Liver (tissue), 9 donors: ENCODE results near the gene CACNA1C. TPM values are rescaled to one million over a fixed set of nuclear protein-coding genes. Genes with fewer than 3 reads are reported as not detected.

Experiments used
- DNase-seq: peaks from one replicate; pipeline ENCODE4 v3.0.0-alpha.2; 2017; ENCODE audit warnings: low spot score
- H3K27ac ChIP-seq, 2 donors: one replicate each; pipeline ENCODE4 v1.7.0; 2013; ENCODE audit warnings: inconsistent platforms in 2 of 2, low read length in 2 of 2, control low read depth in 1 of 2, low read depth in 1 of 2, mild to moderate bottlenecking in 1 of 2
- H3K27me3 ChIP-seq, 4 donors: one replicate each; pipeline versions ENCODE4 v1.6.1 to v1.7.0; 2013; ENCODE audit warnings: low read length in 3 of 4, inconsistent platforms in 1 of 4, mild to moderate bottlenecking in 1 of 4, moderate library complexity in 1 of 4; ENCODE audit not compliant: control insufficient read depth in 4 of 4, insufficient read depth in 4 of 4
- H3K36me3 ChIP-seq, 4 donors: one replicate each; pipeline versions ENCODE4 v1.6.1 to v1.7.0; 2013; ENCODE audit warnings: low read length in 3 of 4, mild to moderate bottlenecking in 3 of 4, low read depth in 1 of 4, moderate library complexity in 1 of 4; ENCODE audit not compliant: control insufficient read depth in 4 of 4, insufficient read depth in 3 of 4
- H3K4me1 ChIP-seq, 4 donors: one replicate each; pipeline versions ENCODE4 v1.6.1 to v1.7.0; 2013; ENCODE audit warnings: low read length in 3 of 4, mild to moderate bottlenecking in 3 of 4, moderate library complexity in 1 of 4; ENCODE audit not compliant: control insufficient read depth in 4 of 4, insufficient read depth in 4 of 4
- H3K4me3 ChIP-seq, 3 donors: one replicate each; pipeline versions ENCODE4 v1.6.1 to v1.7.0; 2013; ENCODE audit warnings: low read length in 3 of 3, control low read depth in 1 of 3, low read depth in 1 of 3, mild to moderate bottlenecking in 1 of 3
- H3K9ac ChIP-seq, 2 donors: one replicate each; pipeline ENCODE4 v1.7.0; 2013; ENCODE audit warnings: low read length in 2 of 2, mild to moderate bottlenecking in 2 of 2, moderate library complexity in 2 of 2, control low read depth in 1 of 2, low read depth in 1 of 2
- H3K9me3 ChIP-seq, 4 donors: one replicate each; pipeline versions ENCODE4 v1.6.1 to v1.7.0; 2013; ENCODE audit warnings: low read length in 3 of 4; ENCODE audit not compliant: control insufficient read depth in 4 of 4
- ATF3 ChIP-seq: IDR thresholded peaks from 2 replicates; pipeline ENCODE4 v1.6.1; 2016; ENCODE audit warnings: antibody characterized with exemption
- CTCF ChIP-seq: fragments of 150-350 bp; IDR thresholded peaks from 2 replicates; pipeline ENCODE4 v1.5.1; 2017; ENCODE audit warnings: improper control_type of control experiment, low read depth, low read length; ENCODE audit not compliant: missing input control
- EGR1 ChIP-seq, 2 donors: IDR thresholded peaks; 2 replicates each; pipeline ENCODE4 v1.6.1; 2016 to 2018; ENCODE audit warnings: antibody characterized with exemption in 2 of 2, low read depth in 2 of 2
- FOXA1 ChIP-seq: IDR thresholded peaks from 2 replicates; pipeline ENCODE4 v1.6.1; 2016; ENCODE audit warnings: antibody characterized with exemption
- FOXA2 ChIP-seq: IDR thresholded peaks from 2 replicates; pipeline ENCODE4 v1.6.1; 2016; ENCODE audit warnings: antibody characterized with exemption
- GABPA ChIP-seq, 2 donors: IDR thresholded peaks in 1 of 2; conservative IDR thresholded peaks in 1 of 2; 2 replicates each; pipeline ENCODE4 v1.6.1; 2016; ENCODE audit warnings: antibody characterized with exemption in 2 of 2, mild to moderate bottlenecking in 1 of 2, moderate library complexity in 1 of 2
- HNF4G ChIP-seq: IDR thresholded peaks from 2 replicates; pipeline ENCODE4 v1.6.1; 2016; ENCODE audit warnings: antibody characterized with exemption
- JUND ChIP-seq, 2 donors: IDR thresholded peaks; 2 replicates each; pipeline ENCODE4 v1.6.1; 2016; ENCODE audit warnings: antibody characterized with exemption in 2 of 2
- MAX ChIP-seq: IDR thresholded peaks from 2 replicates; pipeline ENCODE4 v1.6.1; 2016; ENCODE audit warnings: antibody characterized with exemption
- NR2F2 ChIP-seq: IDR thresholded peaks from 2 replicates; pipeline ENCODE4 v1.6.1; 2016; ENCODE audit warnings: antibody characterized with exemption
- RAD21 ChIP-seq, 2 donors: IDR thresholded peaks; 2 replicates each; pipeline ENCODE4 v1.6.1; 2016; ENCODE audit warnings: antibody characterized with exemption in 2 of 2, mild to moderate bottlenecking in 2 of 2
- REST ChIP-seq: IDR thresholded peaks from 2 replicates; pipeline ENCODE4 v1.6.1; 2016; ENCODE audit warnings: antibody characterized with exemption, mild to moderate bottlenecking
- RXRA ChIP-seq, 2 donors: IDR thresholded peaks; 2 replicates each; pipeline ENCODE4 v1.6.1; 2017 to 2018; ENCODE audit warnings: antibody characterized with exemption in 2 of 2, mild to moderate bottlenecking in 1 of 2
- SP1 ChIP-seq: IDR thresholded peaks from 2 replicates; pipeline ENCODE4 v1.6.1; 2018; ENCODE audit warnings: antibody characterized with exemption, mild to moderate bottlenecking
- TAF1 ChIP-seq: conservative IDR thresholded peaks from 2 replicates; pipeline ENCODE4 v1.6.1; 2016; ENCODE audit warnings: antibody characterized with exemption, mild to moderate bottlenecking
- YY1 ChIP-seq: IDR thresholded peaks from 2 replicates; pipeline ENCODE4 v1.6.1; 2016; ENCODE audit warnings: antibody characterized with exemption, mild to moderate bottlenecking
- ZBTB33 ChIP-seq: IDR thresholded peaks from 2 replicates; pipeline ENCODE4 v1.6.1; 2016; ENCODE audit warnings: antibody characterized with exemption
- WGBS: extraction: QIAGEN DNeasy Blood & Tissue Kit; methylation state at CpG from one replicate; pipeline ENCODE4 v1.1.7; 2013; 5-methylcytosine and 5-hydroxymethylcytosine counted together
- polyA plus RNA-seq, 2 donors: library from polyadenylated mRNA; stranded (reverse) in 1 of 2; unstranded in 1 of 2; fragments of 200-250 nt in 1 of 2; fragments of >200 nt in 1 of 2; fragmentation: Nextera tagmentation in 1 of 2; extraction: Ambion mirVana in 1 of 2; gene quantifications; one replicate each; pipeline versions ENCODE4 v1.2.1 to v1.2.3, GENCODE V29; 2013 to 2015
- total RNA-seq, 2 donors: library from RNA; depleted of rRNA; stranded (reverse); fragments of >200 nt; gene quantifications; one replicate each; pipeline ENCODE4 v1.2.3, GENCODE V29; 2014
- donor health status: healthy.
- donor health status: healthy.
- donor health status: healthy.
- donor health status: healthy.
- donor health status: healthy.

Gene CACNA1C
- total and polyA plus RNA-seq, 4 donors: 0.23 to 1.9 (median 0.41) TPM

GRCh38 chr12:2068653-2069052 is 15.9 kb downstream of the CACNA1C start:
- Histone ChIP-seq H3K9ac (no peak overlapping the region), H3K36me3 (no peaks in the 10 kb centered on the region), H3K9me3 (peaks cover 3 to 25% (median 6%) of the 10 kb centered on the region in 4 donors), H3K4me1 (peaks cover 0 to 5% (median 0%) of the 10 kb centered on the region in 4 donors), H3K27me3 (peaks cover 0 to 9% (median 0%) of the 10 kb centered on the region in 4 donors), H3K4me3 (no peak overlapping the region), H3K27ac (no peak overlapping the region)
- 89% methylated on average over 6 of the region's 6 CpGs for WGBS
- DNase-seq: no peak
- TF ChIP-seq ZBTB33 (no peak), JUND (IDR thresholded peaks at IDR 0.05) (no peak), RAD21 (IDR thresholded peaks at IDR 0.05) (no peak), RXRA (IDR thresholded peaks at IDR 0.05) (no peak), ATF3 (no peak), SP1 (no peak), FOXA1 (no peak), HNF4G (no peak), NR2F2 (no peak), CTCF (no peak), EGR1 (IDR thresholded peaks at IDR 0.05; ENCODE audit: low read depth in 2 of 2) (no peak), MAX (no peak)

GRCh38 chr12:2070440-2071045 is 17.8 kb downstream of the CACNA1C start:
- TF ChIP-seq ZBTB33 (no peak), REST (no peak), TAF1 (no peak), SP1 (no peak), NR2F2 (no peak), FOXA2 (no peak), FOXA1 (no peak), ATF3 (no peak), GABPA (IDR thresholded peaks at IDR 0.05 in 1 of 2, conservative IDR thresholded peaks at IDR 0.05 in 1 of 2) (no peak), HNF4G (no peak), RXRA (IDR thresholded peaks at IDR 0.05) (no peak), RAD21 (IDR thresholded peaks at IDR 0.05) (no peak), MAX (no peak), EGR1 (IDR thresholded peaks at IDR 0.05; ENCODE audit: low read depth in 2 of 2) (no peak), JUND (IDR thresholded peaks at IDR 0.05) (no peak), YY1 (no peak)

More at GRCh38 chr12:2070440-2071045, 17.8 kb downstream of the CACNA1C start:
- Histone ChIP-seq H3K4me3 (no peak overlapping the region), H3K36me3 (no peaks in the 10 kb centered on the region), H3K9ac (no peak overlapping the region), H3K27ac (no peak overlapping the region), H3K4me1 (no peaks in the 10 kb centered on the region), H3K27me3 (peaks cover 0 to 5% (median 0%) of the 10 kb centered on the region in 4 donors), H3K9me3 (peaks cover 3 to 25% (median 6%) of the 10 kb centered on the region in 4 donors)
- 89% methylated on average over 2 of the region's 2 CpGs for WGBS
- DNase-seq: no peak
